ENCODE data around the gene BICRAL. TPM values are rescaled to one million over a fixed set of nuclear protein-coding genes. Genes with fewer than 3 reads are reported as not detected.

BICRAL gene
- total RNA-seq, 4 donors from 2014 or later, result 19.9 to 24.5 (median 23.6) TPM

Other genes with a start within 250 kb of the BICRAL start
- 10 to 100 TPM; 36.3 to 54.0 (median 44.3) TPM for gene UBR2, start 218.0 kb upstream of the BICRAL start, total RNA-seq
- 10 to 100 TPM in 1 of 4 donors, 1 to 10 TPM in 2, under 1 TPM in 1; 0.59 to 11.4 (median 3.6) TPM for gene PRPH2, start 59.5 kb upstream of the BICRAL start, total RNA-seq
- gene TBCC, start 35.9 kb upstream of the BICRAL start, total RNA-seq, result 10 to 100 TPM; 37.2 to 48.9 (median 48.4) TPM
- 100 to 1,000 TPM in 3 of 4 donors, 10 to 100 TPM in 1; 99.1 to 121 (median 103) TPM for gene RPL7L1, start 97.6 kb downstream of the BICRAL start, total RNA-seq
- not detected for gene PTCRA, start 134.0 kb downstream of the BICRAL start, total RNA-seq
- gene CNPY3, start 147.4 kb downstream of the BICRAL start, total RNA-seq, result 10 to 100 TPM; 33.2 to 60.0 (median 45.0) TPM
- 1 to 10 TPM in 3 of 4 donors, under 1 TPM in 1; 0.98 to 7.5 (median 2.5) TPM for gene GNMT, start 178.7 kb downstream of the BICRAL start, total RNA-seq
- 10 to 100 TPM; 23.7 to 39.9 (median 28.4) TPM for gene PEX6, start 197.1 kb downstream of the BICRAL start, total RNA-seq
- 10 to 100 TPM; 22.8 to 47.0 (median 28.2) TPM for gene PPP2R5D, start 202.5 kb downstream of the BICRAL start, total RNA-seq
- 10 to 100 TPM; 45.9 to 78.1 (median 61.7) TPM for gene MEA1, start 231.9 kb downstream of the BICRAL start, total RNA-seq
- gene KLHDC3, start 232.2 kb downstream of the BICRAL start, total RNA-seq, result 100 to 1,000 TPM in 1 of 4 donors, 10 to 100 TPM in 3; 93.1 to 107 (median 97.7) TPM
- 10 to 100 TPM; 41.5 to 68.5 (median 56.7) TPM for gene RRP36, start 239.6 kb downstream of the BICRAL start, total RNA-seq

Measured in thyroid gland (tissue), 4 donors.